Lower lobe of right lung (tissue), 2 donors: ENCODE results near the gene CDC42EP2. TPM values are rescaled to one million over a fixed set of nuclear protein-coding genes. Genes with fewer than 3 reads are reported as not detected.

Experiments used
- ATAC-seq, 2 donors: fragments of 200-7000 bp; cut with Tn5 transposase; one replicate each; pipeline ENCODE4 v1.9.1; 2020 to 2022; ENCODE audit warnings: mild to moderate bottlenecking in 2 of 2, moderate library complexity in 2 of 2
- DNase-seq: peaks from one replicate; pipeline ENCODE4 v3.0.0-alpha.2; 2020
- H3K27ac ChIP-seq: fragments of 200-600 bp; one replicate; pipeline ENCODE4 v1.8.0; 2022
- H3K27me3 ChIP-seq: fragments of 200-600 bp; one replicate; pipeline ENCODE4 v1.8.0; 2022; ENCODE audit warnings: low read depth
- H3K36me3 ChIP-seq: fragments of 200-600 bp; one replicate; pipeline ENCODE4 v1.8.0; 2022; ENCODE audit warnings: mild to moderate bottlenecking
- H3K4me1 ChIP-seq: fragments of 200-600 bp; one replicate; pipeline ENCODE4 v1.8.0; 2022
- H3K4me3 ChIP-seq: fragments of 200-600 bp; one replicate; pipeline ENCODE4 v1.8.0; 2022; ENCODE audit warnings: mild to moderate bottlenecking
- H3K9me3 ChIP-seq: fragments of 200-600 bp; one replicate; pipeline ENCODE4 v1.8.0; 2022
- intact Hi-C: fragments of 100-400 bp; cut with DNase I; formaldehyde crosslinking; loops from one replicate; pipeline ENCODE4 v1.11.0; 2022
- long read RNA-seq: library from polyadenylated mRNA; unstranded; transcript quantifications from one replicate; pipeline ENCODE4 v2.0.0, GENCODE V29; 2021
- total RNA-seq: library from RNA; stranded (reverse); fragmentation: NEBNext Ultra II Directional; extraction: Animal tissue kit (Norgen Biotek cat#: 25700); gene quantifications from one replicate; pipeline ENCODE4 v1.2.1, GENCODE V29; 2021
- TF ChIP-seq, protein P1 (sequence below): fragments of 200-600 bp; IDR thresholded peaks from one replicate; pipeline ENCODE4 v1.8.0; 2022; ENCODE audit warnings: antibody characterized with exemption, mild to moderate bottlenecking
- donor health status: DM: no; HTN: yes; CAD: no; lungs with severe emphysema.

Gene CDC42EP2, protein sequence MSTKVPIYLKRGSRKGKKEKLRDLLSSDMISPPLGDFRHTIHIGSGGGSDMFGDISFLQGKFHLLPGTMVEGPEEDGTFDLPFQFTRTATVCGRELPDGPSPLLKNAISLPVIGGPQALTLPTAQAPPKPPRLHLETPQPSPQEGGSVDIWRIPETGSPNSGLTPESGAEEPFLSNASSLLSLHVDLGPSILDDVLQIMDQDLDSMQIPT
- total RNA-seq: 17.0 TPM
- long read RNA-seq, transcript CDC42EP2-201 (2 exons, 2,023 nt): major isoform, 21 of 43 reads
- long read RNA-seq, partial matches to known transcripts: 18 of 43 reads
- long read RNA-seq, other reads (novel, unspliced or antisense): 4 of 43 reads

DNA sequence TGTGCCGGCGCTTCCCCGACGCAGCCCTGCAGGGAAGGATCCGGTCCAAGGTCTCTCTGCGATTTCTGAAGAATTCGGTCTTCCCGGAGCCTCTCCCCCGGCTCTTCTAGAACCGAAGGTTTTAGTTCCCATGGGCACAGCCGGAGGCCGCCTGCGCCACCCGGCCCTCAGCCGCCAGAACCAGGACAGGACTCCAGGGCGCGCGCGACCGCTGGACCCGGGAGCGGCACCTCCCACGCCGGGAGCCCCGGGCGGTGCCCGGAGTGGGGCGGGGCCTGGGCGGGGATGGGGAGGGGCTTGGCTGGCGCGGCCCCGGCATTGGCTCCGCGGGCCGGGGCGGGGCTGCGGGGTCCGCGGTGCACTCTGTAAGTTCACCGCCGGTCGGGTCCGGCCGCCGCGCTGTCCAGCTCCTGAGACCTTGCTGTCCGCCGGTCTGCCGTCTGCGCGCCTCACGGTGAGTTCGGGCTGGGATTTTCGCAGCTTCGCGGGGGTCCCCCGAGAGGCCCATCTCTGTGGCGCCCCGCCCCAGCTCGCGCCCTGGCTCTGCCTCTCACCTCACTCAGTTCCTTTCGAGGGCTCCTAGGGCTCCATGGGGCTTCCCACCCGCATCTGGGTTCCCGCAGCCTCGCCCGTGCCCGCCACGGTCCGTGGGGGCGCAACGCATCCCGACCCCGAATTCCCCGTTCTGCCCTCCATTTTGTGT, at the start of gene CDC42EP2:
Gene CDC42EP2 (plus strand): TSS at position 366 of the 703 bp plus-strand sequence. CDS start 6,033 bp downstream, outside the sequence.
- H3K4me1 ChIP-seq: peaks cover 73% of the 10 kb centered on the region
- intact Hi-C loops: loop anchor here (5.0 kb wide), 1 partner anchor 37 kb away; no protein-coding TSS in a partner anchor
- TF ChIP-seq, protein P1, sequence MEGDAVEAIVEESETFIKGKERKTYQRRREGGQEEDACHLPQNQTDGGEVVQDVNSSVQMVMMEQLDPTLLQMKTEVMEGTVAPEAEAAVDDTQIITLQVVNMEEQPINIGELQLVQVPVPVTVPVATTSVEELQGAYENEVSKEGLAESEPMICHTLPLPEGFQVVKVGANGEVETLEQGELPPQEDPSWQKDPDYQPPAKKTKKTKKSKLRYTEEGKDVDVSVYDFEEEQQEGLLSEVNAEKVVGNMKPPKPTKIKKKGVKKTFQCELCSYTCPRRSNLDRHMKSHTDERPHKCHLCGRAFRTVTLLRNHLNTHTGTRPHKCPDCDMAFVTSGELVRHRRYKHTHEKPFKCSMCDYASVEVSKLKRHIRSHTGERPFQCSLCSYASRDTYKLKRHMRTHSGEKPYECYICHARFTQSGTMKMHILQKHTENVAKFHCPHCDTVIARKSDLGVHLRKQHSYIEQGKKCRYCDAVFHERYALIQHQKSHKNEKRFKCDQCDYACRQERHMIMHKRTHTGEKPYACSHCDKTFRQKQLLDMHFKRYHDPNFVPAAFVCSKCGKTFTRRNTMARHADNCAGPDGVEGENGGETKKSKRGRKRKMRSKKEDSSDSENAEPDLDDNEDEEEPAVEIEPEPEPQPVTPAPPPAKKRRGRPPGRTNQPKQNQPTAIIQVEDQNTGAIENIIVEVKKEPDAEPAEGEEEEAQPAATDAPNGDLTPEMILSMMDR: no peak

DNA sequence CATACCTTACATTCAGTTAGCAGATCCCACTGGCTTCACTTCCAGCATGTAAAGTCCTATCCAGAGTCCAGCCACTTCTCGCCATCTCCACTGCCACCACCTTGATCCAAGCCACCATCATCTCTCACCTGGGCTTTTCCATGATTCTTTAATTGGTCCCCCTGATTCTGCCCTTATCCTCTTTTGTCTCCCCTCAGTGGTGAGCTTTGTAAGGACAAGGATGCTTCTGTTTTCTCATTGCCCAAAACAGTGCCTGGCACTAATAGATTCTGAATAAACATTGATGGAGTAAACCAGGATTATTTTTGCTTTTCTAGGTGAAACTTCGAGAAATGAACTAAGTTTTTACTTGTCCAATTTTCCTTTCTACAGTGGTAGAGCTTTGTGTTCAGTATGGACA, 48.5 kb upstream of the CDC42EP2 start:
- H3K4me1 ChIP-seq: peaks cover 12% of the 10 kb centered on the region
- intact Hi-C loops: no loop called here
- no peak for DNase-seq
- no peaks in the 10 kb centered on the region for H3K27me3 ChIP-seq
- H3K27ac ChIP-seq: no peak overlapping the region
- ATAC-seq: no peak
- H3K9me3 ChIP-seq: no peaks in the 10 kb centered on the region
- peaks cover 48% of the 10 kb centered on the region for H3K36me3 ChIP-seq
- H3K4me3 ChIP-seq: no peak overlapping the region
- TF ChIP-seq, protein P1: no peak

More for the DNA sequence above, at the start of gene CDC42EP2:
- H3K4me3 ChIP-seq: peak within 1 kb of the TSS; percentile 100
- peak; percentile 96 to 97 for ATAC-seq
- no peaks in the 10 kb centered on the region for H3K9me3 ChIP-seq
- no peaks in the 10 kb centered on the region for H3K27me3 ChIP-seq
- peak; percentile 92 for DNase-seq
- no peaks in the 10 kb centered on the region for H3K36me3 ChIP-seq
- H3K27ac ChIP-seq: peak within 1 kb of the TSS; percentile 91

DNA sequence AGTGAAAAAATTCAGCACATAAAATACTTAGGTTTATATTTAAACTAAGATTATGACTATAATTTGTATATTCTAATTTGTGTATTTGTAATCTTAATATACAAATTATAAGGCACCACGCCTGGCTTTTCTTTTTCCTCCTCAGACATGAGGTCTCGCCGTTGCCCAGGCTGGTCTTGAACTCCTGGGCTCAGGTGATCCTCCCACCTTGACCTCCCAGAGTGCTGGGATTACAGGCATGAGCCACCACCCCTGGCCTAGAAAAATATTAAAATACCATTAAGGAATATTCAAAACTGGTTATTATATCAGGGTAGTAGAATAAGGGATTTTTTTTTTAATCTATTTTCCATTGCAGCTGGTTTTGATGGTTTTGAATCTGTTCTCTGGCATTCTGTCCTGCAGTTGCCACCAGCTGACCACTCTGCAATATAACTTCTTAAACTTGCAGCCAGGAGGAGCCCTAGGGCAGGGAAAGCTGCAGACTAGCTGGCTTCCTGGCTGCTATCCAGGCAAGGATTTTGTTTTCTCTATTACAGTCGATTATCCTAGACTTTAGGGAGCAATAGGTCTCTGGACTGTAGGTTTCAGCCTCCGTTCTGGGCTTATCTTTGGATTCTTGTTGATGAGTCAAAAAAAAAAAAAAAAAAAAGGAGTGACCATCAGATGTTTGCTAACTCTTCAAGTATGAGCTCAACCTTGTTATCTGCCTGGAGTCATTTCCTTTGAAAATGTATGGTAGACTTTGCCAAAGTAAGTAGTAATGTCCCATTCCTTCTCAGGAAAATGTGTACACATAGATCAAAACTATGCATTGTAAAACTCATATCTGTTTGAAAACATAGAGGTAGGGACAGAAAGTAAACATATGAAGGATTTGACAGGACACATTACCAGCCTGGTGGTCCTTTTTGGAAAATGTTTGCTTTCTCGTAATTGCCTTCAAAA, 39.7 kb upstream of the CDC42EP2 start:
- Histone ChIP-seq H3K27ac (no peak overlapping the region), H3K36me3 (peaks cover 22% of the 10 kb centered on the region), H3K4me1 (peaks cover 24% of the 10 kb centered on the region), H3K4me3 (no peak overlapping the region), H3K27me3 (no peaks in the 10 kb centered on the region), H3K9me3 (no peaks in the 10 kb centered on the region)
- intact Hi-C loops: loop anchor here (5.0 kb wide), 1 partner anchor 42 kb away; no protein-coding TSS in a partner anchor
- DNase-seq: peak; percentile 62
- ATAC-seq: peak; percentile 91 to 93
- TF ChIP-seq, protein P1: peak; percentile 78

DNA sequence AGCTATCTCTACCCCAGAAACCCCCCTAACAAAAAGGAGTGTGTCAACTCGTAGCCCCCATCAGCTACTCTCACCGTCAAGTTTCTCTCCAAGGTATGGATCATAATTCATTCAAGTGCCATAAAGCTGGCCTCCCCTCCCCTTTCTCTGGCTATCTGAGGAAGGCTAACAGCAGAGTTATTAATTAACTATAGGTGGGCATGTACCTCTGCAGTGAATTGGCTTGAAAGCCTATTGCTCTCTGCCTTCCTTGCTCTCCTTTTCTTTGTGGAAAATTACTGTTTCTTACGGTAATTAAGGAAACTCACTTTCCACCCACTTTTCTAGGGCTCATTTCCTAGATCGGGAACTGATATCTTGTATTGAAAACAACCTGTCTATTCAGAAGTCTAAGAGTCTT, 38.8 kb upstream of the CDC42EP2 start:
- no peak for DNase-seq
- peaks cover 33% of the 10 kb centered on the region for H3K4me1 ChIP-seq
- ATAC-seq: peak in 1 of 2 donors; percentile 30
- peaks cover 17% of the 10 kb centered on the region for H3K36me3 ChIP-seq
- H3K9me3 ChIP-seq: no peaks in the 10 kb centered on the region
- no peaks in the 10 kb centered on the region for H3K27me3 ChIP-seq
- TF ChIP-seq, protein P1: no peak
- no peak overlapping the region for H3K27ac ChIP-seq
- no peak overlapping the region for H3K4me3 ChIP-seq
- intact Hi-C loops: loop anchor here (5.0 kb wide), 1 partner anchor 41 kb away; no protein-coding TSS in a partner anchor
